Mucosa of descending colon (tissue), 3 donors: ENCODE data around the gene PRND. TPM values are rescaled to one million over a fixed set of nuclear protein-coding genes. Genes with fewer than 3 reads are reported as not detected.
"Not testable (repeated sequence)": the region's sequence is repeated elsewhere in the genome, so short reads cannot be mapped to it uniquely, and the experiment has no call there.

Experiments used
- ATAC-seq: fragments of 200-7000 bp; cut with Tn5 transposase; one replicate; pipeline ENCODE4 v1.9.1; 2020; ENCODE audit warnings: mild to moderate bottlenecking, moderate library complexity
- DNase-seq, 3 donors: peaks; one replicate each; pipeline ENCODE4 v3.0.0-alpha.2; 2020
- H3K36me3 ChIP-seq: fragments of 200-600 bp; one replicate; pipeline ENCODE4 v1.8.0; 2021; ENCODE audit warnings: low read depth, mild to moderate bottlenecking
- H3K4me1 ChIP-seq: fragments of 200-600 bp; one replicate; pipeline ENCODE4 v1.8.0; 2021; ENCODE audit warnings: low read depth, mild to moderate bottlenecking
- H3K4me3 ChIP-seq: fragments of 200-600 bp; one replicate; pipeline ENCODE4 v1.8.0; 2021; ENCODE audit warnings: mild to moderate bottlenecking
- H3K9me3 ChIP-seq: fragments of 200-600 bp; one replicate; pipeline ENCODE4 v1.8.0; 2021; ENCODE audit warnings: mild to moderate bottlenecking
- CTCF ChIP-seq: fragments of 200-600 bp; IDR thresholded peaks from one replicate; pipeline ENCODE4 v1.8.0; 2022; ENCODE audit warnings: antibody characterized with exemption, mild to moderate bottlenecking
- intact Hi-C, 2 donors: fragments of 100-400 bp; cut with DNase I in 1 of 2; cut with micrococcal nuclease in 1 of 2; formaldehyde crosslinking; loops; one replicate each; pipeline versions ENCODE4 v1.11.0 to v1.11.1; 2022; cut with DNase I, micrococcal nuclease
- total RNA-seq, 3 donors: library from RNA; stranded (reverse); fragmentation: NEBNext Ultra II Directional in 2 of 3; extraction: Animal tissue kit (Norgen Biotek cat#: 25700) in 2 of 3; gene quantifications; one replicate each; pipeline versions ENCODE4 v1.2.1 to v1.2.4, GENCODE V29; 2021 to 2023
- donor health status: DM: no; HTN: no; CAD: no; lungs with moderate emphysema.
- donor health status: DM: no; HTN: no; CAD: no.
- donor health status: DM: no; HTN: yes; CAD: no.

Gene PRND
- total RNA-seq, 3 donors from 2014 or later: 0.22 to 0.27 TPM; not detected in 1

DNA sequence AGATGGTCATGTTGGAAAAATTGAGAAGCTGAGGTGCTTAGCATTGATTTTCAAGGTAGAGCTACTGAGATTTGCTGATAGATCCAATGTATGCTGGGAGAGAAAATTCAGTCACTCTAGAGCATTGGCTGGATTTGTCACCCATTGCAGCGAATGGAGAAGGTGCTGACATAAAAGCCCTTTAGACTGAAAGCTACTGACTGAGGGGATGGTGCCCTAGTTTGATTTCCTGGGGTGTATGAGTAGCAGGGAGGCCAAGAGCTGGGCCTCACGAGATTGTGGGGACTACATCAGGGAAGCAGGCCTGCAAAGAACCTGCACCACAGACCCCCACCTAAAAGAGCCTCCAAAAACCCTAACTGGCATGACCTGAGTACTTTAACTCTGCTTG is 23.9 kb upstream of the PRND start:
- intact Hi-C loops: no loop called here
- no peaks in the 10 kb centered on the region for H3K4me1 ChIP-seq
- no peak for ATAC-seq
- no peak overlapping the region for H3K4me3 ChIP-seq
- DNase-seq: no peak
- no peaks in the 10 kb centered on the region for H3K36me3 ChIP-seq
- H3K9me3 ChIP-seq: no peaks in the 10 kb centered on the region
- TF ChIP-seq CTCF: no peak

DNA sequence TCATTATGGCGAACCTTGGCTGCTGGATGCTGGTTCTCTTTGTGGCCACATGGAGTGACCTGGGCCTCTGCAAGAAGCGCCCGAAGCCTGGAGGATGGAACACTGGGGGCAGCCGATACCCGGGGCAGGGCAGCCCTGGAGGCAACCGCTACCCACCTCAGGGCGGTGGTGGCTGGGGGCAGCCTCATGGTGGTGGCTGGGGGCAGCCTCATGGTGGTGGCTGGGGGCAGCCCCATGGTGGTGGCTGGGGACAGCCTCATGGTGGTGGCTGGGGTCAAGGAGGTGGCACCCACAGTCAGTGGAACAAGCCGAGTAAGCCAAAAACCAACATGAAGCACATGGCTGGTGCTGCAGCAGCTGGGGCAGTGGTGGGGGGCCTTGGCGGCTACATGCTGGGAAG is 22.5 kb upstream of the PRND start:
- H3K36me3 ChIP-seq: no peaks in the 10 kb centered on the region
- no peak for DNase-seq
- no peak for TF ChIP-seq CTCF
- intact Hi-C loops: no loop called here
- no peak overlapping the region for H3K4me3 ChIP-seq
- no peak for ATAC-seq
- H3K4me1 ChIP-seq: no peaks in the 10 kb centered on the region
- no peaks in the 10 kb centered on the region for H3K9me3 ChIP-seq

DNA sequence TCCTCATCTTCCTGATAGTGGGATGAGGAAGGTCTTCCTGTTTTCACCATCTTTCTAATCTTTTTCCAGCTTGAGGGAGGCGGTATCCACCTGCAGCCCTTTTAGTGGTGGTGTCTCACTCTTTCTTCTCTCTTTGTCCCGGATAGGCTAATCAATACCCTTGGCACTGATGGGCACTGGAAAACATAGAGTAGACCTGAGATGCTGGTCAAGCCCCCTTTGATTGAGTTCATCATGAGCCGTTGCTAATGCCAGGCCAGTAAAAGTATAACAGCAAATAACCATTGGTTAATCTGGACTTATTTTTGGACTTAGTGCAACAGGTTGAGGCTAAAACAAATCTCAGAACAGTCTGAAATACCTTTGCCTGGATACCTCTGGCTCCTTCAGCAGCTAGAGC is 21.8 kb upstream of the PRND start:
- TF ChIP-seq CTCF: no peak
- H3K9me3 ChIP-seq: no peaks in the 10 kb centered on the region
- H3K36me3 ChIP-seq: no peaks in the 10 kb centered on the region
- no peak for ATAC-seq
- no peak for DNase-seq
- H3K4me3 ChIP-seq: no peak overlapping the region
- intact Hi-C loops: no loop called here
- H3K4me1 ChIP-seq: no peaks in the 10 kb centered on the region

GRCh38 chr20:4702562-4703280 is 19.0 kb upstream of the PRND start:
- no peak for ATAC-seq
- H3K9me3 ChIP-seq: no peaks in the 10 kb centered on the region

GRCh38 chr20:4703281-4703676 is 18.4 kb upstream of the PRND start:
- ATAC-seq (no peak), DNase-seq (no peak)
- no peaks in the 10 kb centered on the region for H3K9me3 ChIP-seq
- H3K4me3 ChIP-seq: no peak overlapping the region
- intact Hi-C loops: no loop called here
- no peaks in the 10 kb centered on the region for H3K4me1 ChIP-seq
- no peaks in the 10 kb centered on the region for H3K36me3 ChIP-seq
- TF ChIP-seq CTCF: no peak

More at GRCh38 chr20:4702562-4703280, 19.0 kb upstream of the PRND start:
- H3K4me1 ChIP-seq: no peaks in the 10 kb centered on the region
- intact Hi-C loops: no loop called here
- no peak for TF ChIP-seq CTCF
- H3K4me3 ChIP-seq: no peak overlapping the region
- no peak for DNase-seq
- H3K36me3 ChIP-seq: no peaks in the 10 kb centered on the region

DNA sequence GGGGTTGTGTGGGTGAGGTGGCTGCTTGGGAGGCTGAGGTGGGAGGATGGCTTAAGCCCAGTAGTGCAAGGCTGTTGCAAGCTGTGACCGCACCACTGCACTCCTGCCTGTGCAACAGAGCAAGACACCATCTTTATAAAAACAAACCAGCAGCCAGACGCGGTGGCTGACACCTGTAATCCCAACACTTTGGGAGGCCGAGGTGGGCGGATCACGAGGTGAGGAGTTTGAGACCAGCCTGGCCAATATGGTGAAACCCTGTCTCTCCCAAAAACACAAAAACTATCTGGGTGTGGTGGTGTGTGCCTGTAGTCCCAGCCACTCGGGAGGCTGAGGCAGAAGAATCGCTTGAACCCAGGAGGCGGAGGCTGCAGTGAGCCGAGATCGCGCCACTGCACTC is 14.8 kb upstream of the PRND start:
- ATAC-seq, H3K4me3 ChIP-seq, H3K9me3 ChIP-seq, intact Hi-C loops, H3K36me3 ChIP-seq, H3K4me1 ChIP-seq, DNase-seq: not testable (repeated sequence)
